LNCAP (cell line): ENCODE results near the gene BIRC3.

Source experiments
- CTCF ChIP-seq: fragments of 450-650 bp; IDR thresholded peaks from 2 replicates; pipeline ENCODE4 v1.5.1; 2017; ENCODE audit warnings: mild to moderate bottlenecking

The BIRC3 gene

GRCh38 chr11:102357116-102357515 lies 39.8 kb downstream of the BIRC3 start:
- no peak for TF ChIP-seq CTCF

- TF ChIP-seq CTCF: no peak
Measured at GRCh38 chr11:102359372-102359771, 42.1 kb downstream of the BIRC3 start.

GRCh38 chr11:102360681-102361080 lies 43.4 kb downstream of the BIRC3 start:
- no peak for TF ChIP-seq CTCF

GRCh38 chr11:102361086-102362031 lies 44.1 kb downstream of the BIRC3 start:
- no peak for TF ChIP-seq CTCF

GRCh38 chr11:102364991-102365390 lies 47.7 kb downstream of the BIRC3 start:
- no peak for TF ChIP-seq CTCF

GRCh38 chr11:102367364-102367763 lies 50.1 kb downstream of the BIRC3 start:
- TF ChIP-seq CTCF: peak; percentile 41; the same call in 1 of the 2 replicates

- TF ChIP-seq CTCF: no peak
Measured at GRCh38 chr11:102368472-102368871, 51.2 kb downstream of the BIRC3 start.
